Upper lobe of left lung (tissue), 4 donors: ENCODE results near the gene STARD8.

Source experiments
- EP300 ChIP-seq, 4 donors: sonication (generic); formaldehyde crosslinking; IDR thresholded peaks; one replicate each; pipeline ENCODE4 v1.5.1; 2017; ENCODE audit warnings: antibody characterized with exemption in 4 of 4, control low read depth in 2 of 4
- POLR2A ChIP-seq, 4 donors: fragments of 450-650 bp; IDR thresholded peaks; one replicate each; pipeline ENCODE4 v1.5.1; 2016 to 2017; ENCODE audit warnings: antibody characterized with exemption in 4 of 4, mild to moderate bottlenecking in 2 of 4
- POLR2AphosphoS5 ChIP-seq, 2 donors: sonication (generic); formaldehyde crosslinking; IDR thresholded peaks; one replicate each; pipeline ENCODE4 v1.5.1; 2017; ENCODE audit warnings: antibody characterized with exemption in 2 of 2
- TF ChIP-seq, protein P1 (sequence below), 6 experiments: fragments of 450-650 bp in 4 of 6; fragments of 200-600 bp in 2 of 6; sonication (generic) in 2 of 6; IDR thresholded peaks; one replicate each; pipeline ENCODE4 v1.5.1; 2016 to 2019; ENCODE audit warnings: antibody characterized with exemption in 6 of 6

DNA sequence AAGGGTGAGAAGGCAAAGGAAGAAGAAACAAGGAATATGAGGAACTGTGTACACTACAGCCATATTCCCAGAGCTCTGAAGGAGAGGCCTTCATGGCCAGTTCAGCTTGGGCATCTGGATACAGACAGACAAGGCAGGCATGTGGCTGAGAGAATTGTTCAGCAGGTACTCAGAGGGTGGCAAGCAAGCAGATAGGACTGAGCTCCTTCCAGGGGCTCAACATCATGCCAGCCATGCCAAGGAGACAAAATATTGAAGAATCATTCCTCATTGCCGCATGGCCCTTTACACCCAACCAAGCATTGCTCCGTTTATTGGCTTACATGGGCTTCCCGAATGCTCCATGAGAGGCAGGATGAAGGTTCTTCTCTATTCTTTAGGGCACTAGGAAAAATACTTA lies 102.8 kb downstream of the STARD8 start:
- TF ChIP-seq POLR2A (IDR thresholded peaks at IDR 0.05) (no peak), POLR2AphosphoS5 (IDR thresholded peaks at IDR 0.05) (no peak), EP300 (IDR thresholded peaks at IDR 0.05) (no peak)
- TF ChIP-seq, protein P1, sequence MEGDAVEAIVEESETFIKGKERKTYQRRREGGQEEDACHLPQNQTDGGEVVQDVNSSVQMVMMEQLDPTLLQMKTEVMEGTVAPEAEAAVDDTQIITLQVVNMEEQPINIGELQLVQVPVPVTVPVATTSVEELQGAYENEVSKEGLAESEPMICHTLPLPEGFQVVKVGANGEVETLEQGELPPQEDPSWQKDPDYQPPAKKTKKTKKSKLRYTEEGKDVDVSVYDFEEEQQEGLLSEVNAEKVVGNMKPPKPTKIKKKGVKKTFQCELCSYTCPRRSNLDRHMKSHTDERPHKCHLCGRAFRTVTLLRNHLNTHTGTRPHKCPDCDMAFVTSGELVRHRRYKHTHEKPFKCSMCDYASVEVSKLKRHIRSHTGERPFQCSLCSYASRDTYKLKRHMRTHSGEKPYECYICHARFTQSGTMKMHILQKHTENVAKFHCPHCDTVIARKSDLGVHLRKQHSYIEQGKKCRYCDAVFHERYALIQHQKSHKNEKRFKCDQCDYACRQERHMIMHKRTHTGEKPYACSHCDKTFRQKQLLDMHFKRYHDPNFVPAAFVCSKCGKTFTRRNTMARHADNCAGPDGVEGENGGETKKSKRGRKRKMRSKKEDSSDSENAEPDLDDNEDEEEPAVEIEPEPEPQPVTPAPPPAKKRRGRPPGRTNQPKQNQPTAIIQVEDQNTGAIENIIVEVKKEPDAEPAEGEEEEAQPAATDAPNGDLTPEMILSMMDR (IDR thresholded peaks at IDR 0.05): no peak
